Hematopoietic multipotent progenitor cell treated with erythropoietin and hydrocortisone succinate and interleukin-3 and kit ligand, for 17 days (in vitro differentiated cells): ENCODE results near the gene EXOC1.
"Not testable (repeated sequence)": the region's sequence is repeated elsewhere in the genome, so short reads cannot be mapped to it uniquely, and the experiment has no call there.

ENCODE experiments used
- DNase-seq: peaks from one replicate; pipeline ENCODE4 v3.0.0-alpha.2; 2015; ENCODE audit warnings: low spot score

EXOC1 gene

DNA sequence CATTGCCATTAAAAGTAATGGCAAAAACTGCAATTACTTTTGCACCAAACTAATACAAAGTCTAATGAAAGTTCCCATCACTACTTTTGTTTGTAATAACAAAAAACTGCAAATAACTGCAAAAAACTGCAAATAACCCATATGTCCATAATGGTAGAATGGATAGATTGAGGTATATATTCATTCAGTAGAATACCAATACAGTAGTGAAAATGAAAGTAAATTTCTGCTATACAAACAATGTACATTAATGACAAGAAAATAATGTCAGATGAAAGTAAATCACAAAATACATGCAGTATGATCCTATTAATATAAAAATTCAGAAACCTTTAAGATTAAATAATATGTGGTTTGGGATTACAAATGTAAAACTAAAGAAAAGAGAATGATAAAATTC is 54.0 kb downstream of the EXOC1 start:
- no peak for DNase-seq

DNA sequence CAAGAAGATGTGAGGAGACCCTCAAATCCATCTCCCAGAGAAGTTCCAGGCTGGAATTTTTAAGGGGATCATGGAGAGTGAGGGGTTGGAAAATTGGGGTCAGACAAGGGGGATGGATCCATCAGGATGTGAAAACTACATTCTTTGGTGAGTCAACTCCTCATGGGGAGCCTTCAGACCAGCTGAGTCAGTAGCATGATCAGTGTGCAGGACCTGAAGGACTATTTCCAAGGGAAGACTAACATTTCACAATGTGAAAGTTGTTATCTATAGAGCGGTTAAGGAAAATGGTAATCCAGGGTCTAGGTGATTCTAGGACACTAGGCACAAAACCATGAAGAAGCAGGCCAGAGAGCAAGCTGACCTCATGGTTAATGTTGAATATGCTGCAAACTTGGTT is 56.7 kb downstream of the EXOC1 start:
- no peak for DNase-seq

DNA sequence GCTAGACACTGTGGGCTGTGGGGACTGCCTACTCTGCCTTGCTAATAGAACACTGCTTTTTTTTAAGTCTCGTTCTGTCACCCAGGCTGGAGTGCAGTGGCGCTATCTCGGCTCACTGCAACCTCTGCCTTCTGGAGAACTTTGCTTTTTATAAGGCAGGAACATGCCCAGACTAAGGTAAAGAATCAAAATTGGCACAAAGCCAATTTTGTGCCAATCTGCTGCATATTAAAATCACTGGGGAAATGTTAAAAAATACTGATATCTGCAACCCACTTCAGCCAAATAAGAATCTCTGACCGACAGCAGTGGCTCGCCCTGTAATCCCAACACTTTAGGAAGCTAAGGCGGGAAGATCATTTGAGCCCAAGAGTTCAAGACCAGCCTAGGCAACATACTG is 58.8 kb downstream of the EXOC1 start:
- DNase-seq = peak; percentile 14

DNA sequence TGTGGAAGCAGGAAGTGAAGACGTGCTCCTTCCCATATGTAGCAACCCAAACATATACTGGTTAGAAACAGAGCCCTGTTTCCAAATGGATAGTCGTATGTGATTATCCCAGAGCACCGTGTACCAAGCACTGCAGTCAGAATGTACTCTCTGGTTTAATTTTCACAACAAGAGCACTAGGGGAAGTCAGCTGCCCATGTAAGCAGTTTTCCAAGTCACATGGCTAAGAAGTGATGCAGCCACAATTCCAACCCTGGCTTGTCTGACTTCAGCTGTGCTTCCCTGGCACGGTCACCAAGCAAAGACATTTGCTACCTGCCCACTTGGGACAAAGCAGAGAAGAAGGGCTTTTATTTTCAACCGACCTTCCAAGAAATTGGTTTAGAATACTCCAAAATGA is 67.1 kb downstream of the EXOC1 start:
- no peak for DNase-seq

DNA sequence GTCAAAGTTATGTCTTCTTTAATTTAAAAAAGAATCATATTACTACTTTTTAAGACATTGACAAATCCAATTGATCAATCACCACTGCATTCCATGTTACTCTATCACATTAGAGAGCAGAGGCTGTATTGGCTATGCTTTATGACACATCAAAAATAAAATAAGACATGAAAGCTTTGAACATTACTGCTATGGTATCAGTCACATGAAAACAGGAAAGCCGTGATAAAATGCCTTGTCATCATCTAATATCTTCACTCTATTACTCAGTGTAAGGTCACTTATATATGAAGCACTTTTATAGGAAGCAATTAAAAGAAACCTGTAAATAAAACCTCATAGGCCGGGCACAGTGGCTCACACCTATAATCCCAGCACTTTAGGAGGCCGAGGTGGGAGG is 67.6 kb downstream of the EXOC1 start:
- DNase-seq = no peak

DNA sequence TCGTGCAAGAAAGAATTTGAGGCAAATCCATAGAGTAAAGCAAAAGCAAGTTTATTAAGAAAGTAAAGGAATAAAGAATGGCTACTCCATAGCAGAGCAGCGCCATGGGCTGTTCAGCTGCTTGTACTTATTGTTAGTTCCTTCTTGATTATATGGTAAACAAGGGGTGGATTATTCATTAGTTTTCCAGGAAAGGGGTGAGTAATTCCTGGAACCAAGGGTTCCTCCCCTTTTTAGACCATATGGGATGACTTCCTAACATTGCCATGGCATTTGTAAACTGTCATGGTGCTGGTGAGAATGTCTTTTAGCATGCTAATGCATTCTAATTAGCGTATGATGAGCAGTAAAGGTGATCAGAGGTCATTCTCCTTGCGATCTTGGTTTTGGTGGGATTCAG is 71.8 kb downstream of the EXOC1 start:
- no peak for DNase-seq

DNA sequence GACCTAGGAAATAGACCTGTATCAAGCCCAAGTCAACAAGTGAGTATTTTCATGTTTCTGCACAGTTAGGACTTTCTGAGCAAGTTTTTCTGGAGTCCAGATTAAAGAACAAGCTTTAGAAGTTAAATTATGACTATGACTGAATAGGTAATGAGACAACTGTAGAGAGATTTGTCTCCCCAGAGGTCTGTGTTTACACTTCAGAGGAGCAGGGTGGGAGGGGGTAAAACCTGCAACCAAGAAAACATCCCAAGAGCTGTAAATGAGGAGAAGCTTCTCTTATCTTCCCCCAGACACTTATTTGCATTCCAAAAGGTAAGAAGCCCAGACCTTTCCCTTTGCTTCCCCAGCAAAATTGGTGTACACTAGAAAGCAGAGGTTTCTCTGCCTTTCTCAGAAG is 73.2 kb downstream of the EXOC1 start:
- DNase-seq = no peak

DNA sequence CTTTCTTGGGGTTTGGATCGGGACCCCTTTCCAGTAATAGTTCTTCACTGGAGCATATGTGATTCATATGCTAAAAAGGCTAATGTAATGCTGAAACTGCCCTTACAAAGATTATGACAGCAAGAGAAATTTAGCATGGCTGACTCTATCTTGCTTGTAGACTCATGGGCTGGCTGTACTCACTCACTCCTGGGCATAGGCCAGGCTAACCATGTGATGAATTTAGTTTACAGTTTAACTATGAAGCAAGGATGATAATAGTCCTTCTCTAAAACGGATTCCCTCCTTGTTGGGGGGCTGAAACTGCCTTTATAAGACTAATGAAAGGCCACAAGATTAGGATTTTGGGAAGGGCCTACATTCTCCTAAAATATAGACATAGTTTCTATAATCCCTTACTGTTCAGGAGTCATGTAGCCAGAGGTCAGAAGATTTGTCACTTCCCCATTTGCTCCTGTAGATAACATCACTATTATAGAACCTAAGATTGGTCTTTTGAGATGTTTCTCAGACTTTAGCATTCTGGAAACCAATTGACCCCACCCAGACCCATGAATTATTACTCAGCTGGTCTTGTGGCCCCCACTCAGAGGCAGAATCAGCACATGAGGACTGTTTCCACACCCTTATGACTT is 74.5 kb downstream of the EXOC1 start:
- no peak for DNase-seq

DNA sequence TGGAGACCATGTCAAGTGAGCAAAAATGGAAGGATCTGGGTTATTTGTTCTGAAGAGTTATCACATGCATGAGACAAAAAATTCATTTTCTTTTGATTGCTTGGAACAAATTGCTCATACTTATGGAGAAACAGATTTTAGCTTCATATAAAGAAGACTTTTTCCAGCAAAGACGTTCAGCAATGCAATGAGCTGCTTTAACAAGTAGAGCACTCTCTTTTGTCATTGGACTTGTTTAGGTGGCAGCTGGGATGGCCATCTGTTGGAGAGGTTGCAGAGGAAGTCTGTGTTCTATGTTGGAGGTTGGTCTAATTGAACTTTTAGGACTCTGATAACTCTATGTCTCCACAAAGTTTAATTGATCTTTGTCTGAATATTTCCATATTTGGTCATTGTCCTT is 75.4 kb downstream of the EXOC1 start:
- DNase-seq = no peak

DNA sequence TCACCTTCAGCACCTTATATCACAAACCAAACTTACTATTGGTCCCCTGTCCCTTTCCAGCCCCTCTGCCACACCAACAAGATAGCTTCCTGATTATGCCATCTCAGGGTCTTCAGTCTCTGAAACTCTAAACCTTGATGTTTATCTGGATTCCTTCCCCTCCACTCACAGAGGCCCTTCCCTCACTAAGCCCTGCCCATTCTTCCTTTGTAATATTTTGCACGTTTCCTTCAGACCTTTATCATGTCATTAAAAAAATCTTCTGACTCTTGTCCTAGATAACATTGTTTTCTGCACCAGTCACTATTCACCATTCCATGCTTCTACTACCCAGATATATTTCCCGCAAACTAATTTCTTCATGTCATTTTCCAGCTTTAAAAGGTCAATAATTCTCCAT is 77.6 kb downstream of the EXOC1 start:
- DNase-seq = no peak

DNA sequence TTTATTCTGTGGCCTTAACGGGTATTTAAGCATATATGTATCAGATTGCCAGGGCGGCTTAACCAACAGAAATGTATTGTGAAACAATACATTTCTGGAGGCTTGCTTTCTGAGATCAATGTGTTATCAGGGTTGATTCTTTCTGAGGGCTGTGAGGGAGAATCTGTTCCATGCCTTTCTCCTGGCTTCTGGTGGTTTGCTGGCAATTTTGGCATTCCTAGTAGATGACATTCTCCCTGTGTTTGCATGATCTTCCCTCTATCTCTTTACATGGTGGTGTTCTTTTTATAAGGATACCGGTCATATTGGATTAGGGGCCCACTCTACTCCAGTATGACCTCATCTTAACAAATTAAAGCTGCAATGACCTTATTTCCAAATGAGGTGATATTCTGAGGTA is 78.4 kb downstream of the EXOC1 start:
- no peak for DNase-seq

DNA sequence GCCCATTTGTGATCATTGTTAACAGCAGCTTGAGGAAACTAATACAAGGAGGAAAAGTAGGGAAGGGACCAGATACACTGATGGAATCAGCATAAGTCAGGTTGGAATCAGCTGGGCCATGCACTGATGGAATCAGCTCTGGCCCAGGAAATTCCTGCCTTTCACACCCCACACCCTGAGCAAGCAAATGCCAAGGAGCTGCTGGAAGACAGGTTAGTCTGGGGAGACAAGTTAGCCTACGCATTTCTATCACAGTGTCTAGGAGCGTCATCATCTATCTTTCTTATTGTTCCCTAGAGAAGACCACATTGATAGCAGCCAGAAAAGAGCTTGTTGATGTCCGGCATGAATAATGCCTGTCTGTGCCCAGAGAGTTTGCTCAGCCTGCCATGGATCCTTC is 79.1 kb downstream of the EXOC1 start:
- no peak for DNase-seq

DNA sequence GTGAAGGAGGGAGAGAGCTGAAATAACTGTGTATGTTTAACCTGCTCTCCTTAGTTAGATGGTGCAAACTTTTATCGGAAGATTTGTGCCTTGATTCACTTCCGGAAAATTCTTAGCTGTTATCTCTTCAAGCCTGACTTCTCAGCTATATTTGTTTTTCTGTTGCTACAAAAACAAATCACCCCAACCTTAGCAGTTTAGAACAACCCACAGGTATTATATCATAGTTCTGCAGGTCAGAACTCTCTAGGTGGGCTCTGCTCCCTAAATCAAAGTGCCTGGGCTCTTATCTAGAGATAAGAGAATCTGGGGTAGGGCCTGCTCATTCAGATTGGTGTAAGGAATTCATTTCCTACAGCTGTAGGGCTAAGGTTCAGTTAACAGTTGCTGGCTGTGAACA is 80.2 kb downstream of the EXOC1 start:
- no peak for DNase-seq

DNA sequence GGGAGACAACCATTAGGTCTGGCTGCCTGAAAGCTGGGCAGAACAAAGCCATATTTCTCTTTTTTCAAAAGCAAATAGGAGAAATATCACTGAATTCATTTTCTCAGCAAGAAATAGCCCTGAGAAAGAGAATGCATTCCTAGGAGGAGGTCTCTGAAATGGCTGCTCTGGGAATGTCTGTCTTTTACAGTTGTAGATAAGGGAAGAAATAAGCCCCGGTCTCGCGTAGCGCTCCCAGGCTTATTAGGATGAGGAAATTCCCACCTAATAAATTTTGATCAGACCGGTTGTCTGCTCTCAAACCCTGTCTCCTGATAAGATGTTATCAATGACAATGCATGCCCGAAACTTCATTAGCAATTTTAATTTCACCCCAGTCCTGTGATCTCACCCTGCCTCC is 82.5 kb downstream of the EXOC1 start:
- not testable (repeated sequence) for DNase-seq

DNA sequence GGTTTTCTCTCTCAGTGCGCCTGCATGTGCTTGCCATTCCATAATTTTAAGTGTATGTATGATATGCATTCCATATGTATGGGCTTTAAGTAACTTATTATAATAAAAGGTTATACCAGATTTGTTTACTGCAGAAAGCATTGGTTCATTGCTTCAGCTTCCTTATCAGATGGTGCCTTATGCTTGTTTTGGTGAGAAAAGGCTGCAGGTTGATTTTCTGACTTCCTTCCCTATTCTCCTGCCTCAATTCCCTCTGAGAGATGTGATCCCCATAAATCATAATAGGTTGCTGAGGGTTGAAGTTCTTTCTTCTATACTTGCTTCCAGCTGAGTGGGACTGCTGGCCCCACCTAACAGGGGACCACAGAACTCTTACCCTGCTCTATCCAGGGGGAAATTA is 85.0 kb downstream of the EXOC1 start:
- no peak for DNase-seq

DNA sequence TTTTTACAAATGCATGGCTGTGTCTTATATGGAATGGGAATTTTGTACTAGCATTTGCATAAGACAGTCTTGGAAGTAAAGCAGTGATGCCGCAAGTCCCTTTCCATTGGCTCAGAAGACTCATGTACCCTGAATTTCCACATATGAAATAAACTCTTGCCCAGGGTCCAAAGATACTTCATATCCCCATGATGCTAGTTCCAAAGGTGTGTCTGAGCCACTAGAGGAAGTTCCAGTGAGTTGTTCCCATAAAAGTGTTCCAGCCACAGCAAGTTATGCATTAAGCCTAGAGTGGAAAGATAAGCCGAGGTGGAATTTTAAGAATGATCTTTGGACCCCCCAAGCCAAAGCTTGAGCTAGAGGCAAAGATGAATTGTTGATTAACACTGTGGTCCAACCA is 86.0 kb downstream of the EXOC1 start:
- DNase-seq = no peak

DNA sequence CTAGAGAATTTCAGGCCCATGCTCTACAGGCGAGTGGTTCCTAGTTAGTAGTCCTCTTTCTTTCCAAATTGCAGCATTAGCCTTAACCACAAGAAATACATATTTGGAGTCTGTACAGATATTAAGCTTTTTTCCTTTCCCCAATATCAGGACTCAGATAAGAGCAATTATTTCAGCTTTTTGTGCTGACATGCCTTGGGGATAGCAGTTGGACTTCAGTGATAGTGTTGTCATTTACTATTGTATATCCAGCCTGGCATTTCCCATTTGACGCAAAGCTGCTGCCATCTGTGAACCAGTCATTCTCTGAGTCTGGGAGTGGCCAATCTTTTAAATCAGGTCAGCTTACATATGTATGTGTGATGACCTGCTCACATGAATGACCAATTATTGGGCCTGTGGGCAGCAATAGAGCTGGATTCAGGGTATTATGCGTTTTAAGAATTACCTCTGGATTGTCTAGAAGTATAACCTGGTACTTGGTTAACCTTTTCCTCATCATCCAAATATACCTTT is 88.5 kb downstream of the EXOC1 start:
- DNase-seq = no peak

DNA sequence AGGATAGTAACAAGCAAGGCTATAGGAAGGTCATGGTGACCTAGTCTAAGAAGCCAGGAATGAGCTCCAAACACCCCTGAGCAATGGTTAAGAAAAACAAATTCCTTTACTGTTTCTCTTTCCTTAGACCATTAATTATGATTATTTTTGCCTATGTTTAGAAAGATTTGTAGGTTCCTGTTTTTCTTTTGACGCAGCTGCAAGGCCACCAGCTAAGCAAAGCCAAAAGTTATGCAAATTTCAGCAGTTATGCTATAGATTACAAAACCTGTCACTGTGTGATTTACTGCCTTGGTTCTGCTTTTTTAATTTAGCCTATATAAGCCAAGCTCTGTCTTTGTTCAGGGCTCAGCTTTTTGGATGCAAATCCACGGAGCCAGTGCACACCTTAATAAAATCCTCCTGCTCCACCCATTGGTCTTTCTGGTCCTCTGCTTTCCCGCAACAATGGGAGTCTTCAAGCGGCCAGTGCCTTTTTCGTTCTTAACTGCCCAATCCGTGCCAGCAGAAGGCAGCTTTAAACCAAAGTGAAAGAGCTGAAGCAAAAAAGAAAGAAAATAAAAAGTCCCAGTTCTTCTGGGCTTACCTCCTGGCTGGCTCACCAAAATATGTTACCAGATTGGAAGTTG is 93.9 kb downstream of the EXOC1 start:
- DNase-seq = no peak

DNA sequence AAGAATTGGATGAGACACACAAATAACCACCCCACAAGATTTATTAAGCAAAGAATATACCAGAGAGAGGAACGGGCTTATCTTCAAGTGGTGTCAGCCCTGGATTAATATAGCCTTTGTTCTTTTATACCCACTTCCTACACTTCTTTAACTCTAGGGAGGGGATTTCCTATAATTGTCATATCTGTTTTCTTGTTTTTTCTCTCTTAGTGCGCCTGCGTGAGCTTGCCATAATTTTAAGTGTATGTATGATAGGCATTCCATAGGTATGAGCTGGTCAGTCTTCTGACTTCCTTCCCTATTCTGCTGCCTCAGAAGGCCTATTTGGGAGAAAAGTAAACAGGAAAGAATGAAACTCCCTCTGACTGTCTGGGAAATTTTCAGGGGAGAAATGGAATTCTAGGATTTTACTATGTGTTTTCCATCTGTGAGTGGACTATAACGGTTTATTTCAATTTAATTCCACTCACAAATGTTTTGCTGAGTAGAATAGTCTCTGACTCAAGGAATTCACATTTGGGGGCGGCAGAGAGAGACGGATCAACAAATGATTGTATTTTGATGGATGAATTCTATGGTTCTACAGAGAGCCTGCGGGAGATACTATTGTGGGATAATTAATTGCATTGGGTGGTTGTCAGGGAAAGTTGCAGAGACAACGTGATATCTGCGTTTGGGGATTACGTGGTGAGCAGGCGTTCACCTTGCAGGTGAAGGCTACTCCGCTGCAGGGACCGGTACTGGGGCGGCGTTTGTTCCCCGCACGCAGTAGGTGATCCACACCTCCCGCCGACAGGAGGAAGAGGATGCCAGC is 94.7 kb downstream of the EXOC1 start:
- peak; percentile 28 for DNase-seq

DNA sequence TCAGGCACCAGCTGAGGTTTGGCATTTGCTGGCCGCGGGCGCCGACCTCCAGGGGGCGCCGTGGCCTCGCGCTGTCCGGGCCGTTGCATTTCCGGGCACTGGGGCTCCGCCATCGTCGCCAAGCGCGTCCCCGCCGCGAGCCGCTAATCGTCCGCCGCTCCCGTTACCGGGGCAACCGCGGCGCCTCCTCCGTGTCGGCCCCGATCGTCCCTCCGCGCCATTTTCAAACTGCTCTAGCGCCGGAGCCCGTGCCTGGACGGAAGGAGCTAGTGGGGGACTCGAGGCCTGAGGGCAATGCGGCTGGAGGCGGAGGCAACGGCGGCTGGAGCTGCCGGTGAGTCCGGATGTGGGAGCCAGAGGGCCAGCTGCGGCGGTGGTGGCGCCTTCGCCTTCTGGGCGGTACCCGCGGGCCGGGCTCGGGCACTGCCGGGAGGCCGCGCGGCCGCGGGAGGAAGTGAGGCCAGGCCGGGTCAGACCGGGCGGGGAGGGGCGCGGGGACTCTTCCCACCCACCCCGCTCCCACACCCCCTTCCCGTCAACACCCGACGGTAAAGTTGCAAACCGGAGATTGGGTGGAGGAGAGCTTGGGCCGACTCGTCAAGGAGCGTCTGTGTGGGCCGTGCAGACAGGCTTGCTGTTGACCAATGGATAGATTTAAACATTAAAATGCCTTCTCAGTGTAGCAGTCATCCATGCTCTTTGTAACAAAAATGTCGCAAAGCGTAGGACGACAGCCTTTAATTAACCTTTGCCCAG is 95.5 kb downstream of the EXOC1 start, which contains the start of gene CEP135:
Gene CEP135, plus strand, starts transcription at position 220 of the 756 bp plus-strand sequence. CDS start 3,186 bp downstream, outside the sequence.
- DNase-seq = peak; percentile 96

DNA sequence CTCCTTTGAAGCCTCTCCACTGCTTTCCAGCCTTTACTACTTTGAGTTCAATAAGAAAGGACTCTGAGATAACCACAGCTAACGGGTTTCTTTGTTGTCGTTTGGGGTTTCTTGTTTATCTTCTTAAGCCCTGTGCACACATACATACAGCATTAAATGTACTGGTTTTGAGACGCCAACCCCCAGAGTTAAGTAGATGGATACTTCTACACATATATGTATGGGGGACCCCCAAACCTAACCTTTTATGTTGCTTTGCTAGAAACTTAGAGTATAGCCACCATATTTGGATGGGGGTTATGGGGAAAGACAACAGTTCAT is 96.0 kb downstream of the EXOC1 start:
- DNase-seq = no peak

DNA sequence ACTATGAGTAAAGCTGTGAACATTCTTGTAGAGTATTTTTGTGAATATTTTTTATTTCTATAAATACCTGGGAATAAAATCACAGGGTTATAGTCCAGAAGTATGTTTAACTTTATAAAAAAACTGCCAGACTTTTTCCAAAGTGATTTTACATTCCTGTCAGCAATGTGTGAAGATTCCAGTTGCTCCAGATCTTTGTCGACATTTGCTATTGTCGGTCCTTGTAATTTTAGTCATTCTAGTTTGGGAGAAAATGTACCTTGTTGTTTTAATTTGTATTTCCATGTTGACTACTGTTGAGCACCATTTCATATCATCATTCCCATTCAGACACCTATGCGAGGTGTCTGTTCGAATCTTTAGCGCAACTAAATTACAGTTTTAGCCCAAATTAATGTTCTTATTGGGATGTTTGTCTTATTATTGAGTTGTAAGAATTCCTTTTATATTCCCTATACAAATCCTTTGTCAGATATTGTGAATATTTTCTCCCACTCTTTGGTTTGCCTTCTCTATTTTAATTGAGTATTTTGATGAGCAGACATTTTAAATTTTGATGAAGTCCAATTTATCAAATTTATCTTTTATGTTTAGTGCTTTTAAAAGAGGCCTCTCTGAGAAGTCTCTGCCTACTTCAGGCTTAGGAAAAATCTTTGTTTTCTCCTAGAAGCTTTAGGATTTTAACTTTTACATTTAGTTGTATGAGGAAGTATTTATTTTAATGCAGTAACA is 97.9 kb downstream of the EXOC1 start:
- no peak for DNase-seq
